HepG2 (cell line): Measurements from ENCODE around the gene MUL1. TPM values are rescaled to one million over a fixed set of nuclear protein-coding genes. Genes with fewer than 3 reads are reported as not detected.

Source experiments
- ARID5B ChIP-seq: IDR thresholded peaks from 2 replicates; pipeline ENCODE4 v1.4.0; 2020; ENCODE audit warnings: mild to moderate bottlenecking, missing genetic modification reagents
- BCLAF1 ChIP-seq: fragments of 450-650 bp; IDR thresholded peaks from 2 replicates; pipeline ENCODE4 v1.6.1; 2017; ENCODE audit warnings: mild to moderate bottlenecking
- IKZF5 ChIP-seq: IDR thresholded peaks from 2 replicates; pipeline ENCODE4 v1.6.1; 2018; ENCODE audit warnings: missing genetic modification reagents, mild to moderate bottlenecking, missing compliant biosample characterization
- KMT2A ChIP-seq: sonication (generic); formaldehyde crosslinking; IDR thresholded peaks from 2 replicates; pipeline ENCODE4 v1.4.0; 2020; ENCODE audit warnings: missing genetic modification reagents
- MXD3 ChIP-seq: IDR thresholded peaks from 2 replicates; pipeline ENCODE4 v1.6.1; 2016; ENCODE audit warnings: mild to moderate bottlenecking, missing biosample characterization, missing genetic modification reagents
- NR2F6 ChIP-seq, 2 experiments: IDR thresholded peaks; 2 replicates each; pipeline ENCODE4 v1.6.1; 2016; ENCODE audit warnings: antibody characterized with exemption in 1 of 2, mild to moderate bottlenecking in 1 of 2
- SMAD3 ChIP-seq: sonication (generic); formaldehyde crosslinking; IDR thresholded peaks from 2 replicates; pipeline ENCODE4 v1.4.0; 2020; ENCODE audit warnings: missing genetic modification reagents
- STAG1 ChIP-seq: sonication (generic); formaldehyde crosslinking; IDR thresholded peaks from 2 replicates; pipeline ENCODE4 v1.4.0; 2020; ENCODE audit warnings: missing genetic modification reagents
- TBX2 ChIP-seq: sonication (generic); formaldehyde crosslinking; IDR thresholded peaks from 2 replicates; pipeline ENCODE4 v1.5.0; 2020; ENCODE audit warnings: missing genetic modification reagents, mild to moderate bottlenecking, borderline replicate concordance
- ZBTB43 ChIP-seq: sonication (generic); formaldehyde crosslinking; conservative IDR thresholded peaks from 2 replicates; pipeline ENCODE4 v1.4.0; 2020; ENCODE audit warnings: missing genetic modification reagents
- ZNF12 ChIP-seq: sonication (generic); formaldehyde crosslinking; IDR thresholded peaks from 2 replicates; pipeline ENCODE4 v1.5.0; 2020; ENCODE audit warnings: missing genetic modification reagents
- ZNF281 ChIP-seq: sonication (generic); formaldehyde crosslinking; IDR thresholded peaks from 2 replicates; pipeline ENCODE4 v1.4.0; 2020; ENCODE audit warnings: missing genetic modification reagents, borderline replicate concordance
- ZNF282 ChIP-seq: fragments of 450-650 bp; IDR thresholded peaks from 2 replicates; pipeline ENCODE4 v1.6.1; 2018; ENCODE audit not compliant: partially characterized antibody
- polyA plus RNA-seq, 8 experiments: library from polyadenylated mRNA; depleted of rRNA in 3 of 8; stranded (reverse) in 7 of 8; unstranded in 1 of 8; fragments of >200 nt; fragmentation: Illumina TruSeq in 4 of 8; extraction: Trizol in 4 of 8; gene quantifications; 2 replicates each; pipeline versions ENCODE4 v1.2.1 to v1.2.3, GENCODE V29; 2011 to 2016; ENCODE audit warnings: low read depth in 4 of 8, missing spikeins in 1 of 8, mixed read lengths in 1 of 8; ENCODE audit not compliant: insufficient read depth in 1 of 8
- total RNA-seq, 5 experiments: library from RNA; depleted of rRNA; stranded (reverse); fragments of >200 nt; fragmentation: Illumina TruSeq; extraction: Trizol; gene quantifications; 2 replicates each; pipeline ENCODE4 v1.2.3, GENCODE V29; 2016; ENCODE audit warnings: low read depth in 1 of 5

The MUL1 gene
- total and polyA plus RNA-seq, 2 of the 13 experiments (the other 11 are each of a cell fraction or from before 2014, with no cell fraction given): 21.5 to 26.5 TPM

GRCh38 chr1:20486457-20487235, 21.3 kb downstream of the MUL1 start (continued):
- TF ChIP-seq ZNF281 (CRISPR knock-in tag): peak; percentile 92
- TF ChIP-seq ZBTB43 (CRISPR knock-in tag): peak; percentile 36; the same call in 1 of the 2 replicates
- peak; percentile 68; the same call in 1 of the 2 replicates for TF ChIP-seq TBX2 (CRISPR knock-in tag)
- 0 out of 2 replicates have a peak, but pooled peaks have one; percentile 13 for TF ChIP-seq SMAD3 (CRISPR knock-in tag)
- TF ChIP-seq MXD3 (CRISPR knock-in tag): peak; percentile 90
- TF ChIP-seq ARID5B (CRISPR knock-in tag): peak; percentile 65; the same call in 1 of the 2 replicates
- no peak for TF ChIP-seq BCLAF1
- TF ChIP-seq KMT2A (CRISPR knock-in tag): peak; percentile 65; the same call in 1 of the 2 replicates
- TF ChIP-seq ZNF12 (CRISPR knock-in tag): no peak
- TF ChIP-seq NR2F6 (IDR thresholded peaks at IDR 0.05): 0 out of 2 replicates have a peak, but pooled peaks have one; percentile 26
- peak; percentile 13; the same call in 1 of the 2 replicates for TF ChIP-seq NR2F6 (CRISPR knock-in tag; IDR thresholded peaks at IDR 0.05)
- no peak for TF ChIP-seq ZNF282
- no peak for TF ChIP-seq STAG1 (CRISPR knock-in tag)
- TF ChIP-seq IKZF5 (CRISPR knock-in tag): peak; percentile 76
